GM23248 (cell line): ENCODE data around the gene CAPS2.

Experiments
- EZH2 ChIP-seq: fragments of 200-600 bp; sonication (generic); IDR thresholded peaks from 2 replicates; pipeline ENCODE4 v1.6.1; 2018; ENCODE audit warnings: antibody characterized with exemption, mild to moderate bottlenecking; ENCODE audit not compliant: insufficient read depth, poor library complexity, severe bottlenecking
- EZH2phosphoT487 ChIP-seq: fragments of 200-600 bp; sonication (generic); IDR thresholded peaks from 2 replicates; pipeline ENCODE4 v1.6.1; 2018; ENCODE audit warnings: antibody characterized with exemption, moderate library complexity, mild to moderate bottlenecking, low read depth; ENCODE audit not compliant: insufficient read depth

DNA sequence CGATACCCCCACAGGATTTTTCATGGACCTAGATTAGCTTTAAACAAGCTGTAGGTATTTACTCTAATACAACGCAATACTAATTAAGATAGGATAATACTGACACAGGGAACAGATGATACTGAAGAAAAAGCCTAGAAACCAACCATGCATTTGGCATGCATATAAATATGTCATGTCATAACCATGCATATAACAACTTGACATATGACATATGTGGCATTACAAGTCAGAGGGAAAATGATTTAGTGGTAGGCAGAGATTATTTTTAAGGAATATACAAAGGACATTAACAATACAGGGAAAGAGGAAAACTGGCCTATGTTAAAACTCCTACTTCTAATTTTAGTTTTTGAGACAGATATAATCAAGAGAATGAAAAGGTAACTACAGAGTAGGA, 27.9 kb downstream of the CAPS2 start:
- no peak for TF ChIP-seq EZH2
- TF ChIP-seq EZH2phosphoT487 = no peak
